ENCODE measurements around the gene MRPL10. TPM values are rescaled to one million over a fixed set of nuclear protein-coding genes. Genes with fewer than 3 reads are reported as not detected.

The MRPL10 gene
- total RNA-seq, 1 donor from 2014 or later: 6.9 TPM

- no peak for DNase-seq (ENCODE audit: low spot score in 2 of 2)
- FAIRE-seq: no peak
Measured at GRCh38 chr17:47818002-47818695, 13.2 kb downstream of the MRPL10 start.

- DNase-seq (ENCODE audit: low spot score in 2 of 2): no peak
- FAIRE-seq: no peak
Measured at GRCh38 chr17:47816947-47817346, 14.4 kb downstream of the MRPL10 start.

- no peak for DNase-seq (ENCODE audit: low spot score in 2 of 2)
- FAIRE-seq: no peak
Measured at GRCh38 chr17:47816111-47816735, 15.1 kb downstream of the MRPL10 start.

- no peak for DNase-seq (ENCODE audit: low spot score in 2 of 2)
- no peak for FAIRE-seq
Measured at GRCh38 chr17:47815106-47815918, 16.0 kb downstream of the MRPL10 start.

GRCh38 chr17:47813512-47814031 lies 17.8 kb downstream of the MRPL10 start:
- FAIRE-seq: no peak
- DNase-seq (ENCODE audit: low spot score in 2 of 2): no peak

GRCh38 chr17:47813077-47813476 lies 18.3 kb downstream of the MRPL10 start:
- DNase-seq (ENCODE audit: low spot score in 2 of 2) (no peak), FAIRE-seq (no peak)

- no peak for FAIRE-seq
Measured at GRCh38 chr17:47812146-47812920, 19.0 kb downstream of the MRPL10 start.

GRCh38 chr17:47811709-47812108 lies 19.6 kb downstream of the MRPL10 start:
- DNase-seq (ENCODE audit: low spot score in 2 of 2) (no peak), FAIRE-seq (no peak)

More at GRCh38 chr17:47812146-47812920, 19.0 kb downstream of the MRPL10 start:
- DNase-seq (ENCODE audit: low spot score in 2 of 2): no peak

- DNase-seq (ENCODE audit: low spot score in 2 of 2) (no peak), FAIRE-seq (no peak)
Measured at GRCh38 chr17:47810901-47811635, 20.3 kb downstream of the MRPL10 start.

GRCh38 chr17:47810200-47810821 lies 21.0 kb downstream of the MRPL10 start:
- FAIRE-seq: no peak
- no peak for DNase-seq (ENCODE audit: low spot score in 2 of 2)

GRCh38 chr17:47808830-47809480 lies 22.4 kb downstream of the MRPL10 start:
- FAIRE-seq: no peak
- no peak for DNase-seq (ENCODE audit: low spot score in 2 of 2)

- FAIRE-seq (no peak), DNase-seq (ENCODE audit: low spot score in 2 of 2) (no peak)
Measured at GRCh38 chr17:47808036-47808829, 23.1 kb downstream of the MRPL10 start.

- FAIRE-seq (no peak), DNase-seq (ENCODE audit: low spot score in 2 of 2) (no peak)
Measured at GRCh38 chr17:47807421-47807820, 23.9 kb downstream of the MRPL10 start.

GRCh38 chr17:47806913-47807255 lies 24.5 kb downstream of the MRPL10 start:
- DNase-seq (ENCODE audit: low spot score in 2 of 2): no peak
- FAIRE-seq: no peak

- DNase-seq (ENCODE audit: low spot score in 2 of 2): no peak
- no peak for FAIRE-seq
Measured at GRCh38 chr17:47806026-47806912, 25.1 kb downstream of the MRPL10 start.

- no peak for FAIRE-seq
Measured at GRCh38 chr17:47804461-47804860, 26.9 kb downstream of the MRPL10 start.

GRCh38 chr17:47803751-47804150 lies 27.6 kb downstream of the MRPL10 start:
- FAIRE-seq: no peak

More at GRCh38 chr17:47804461-47804860, 26.9 kb downstream of the MRPL10 start:
- no peak for DNase-seq (ENCODE audit: low spot score in 2 of 2)

More at GRCh38 chr17:47803751-47804150, 27.6 kb downstream of the MRPL10 start:
- DNase-seq (ENCODE audit: low spot score in 2 of 2): no peak

All from frontal cortex (tissue), 4 donors.